GM18499 (cell line): ENCODE results near the gene SLC39A11.

Experiments used
- ATAC-seq: cut with Tn5 transposase; IDR thresholded peaks from one replicate; pipeline ENCODE4 v1.9.1; 2021; ENCODE audit warnings: moderate number of reproducible peaks; ENCODE audit not compliant: insufficient read depth, unreplicated experiment

SLC39A11 gene

DNA sequence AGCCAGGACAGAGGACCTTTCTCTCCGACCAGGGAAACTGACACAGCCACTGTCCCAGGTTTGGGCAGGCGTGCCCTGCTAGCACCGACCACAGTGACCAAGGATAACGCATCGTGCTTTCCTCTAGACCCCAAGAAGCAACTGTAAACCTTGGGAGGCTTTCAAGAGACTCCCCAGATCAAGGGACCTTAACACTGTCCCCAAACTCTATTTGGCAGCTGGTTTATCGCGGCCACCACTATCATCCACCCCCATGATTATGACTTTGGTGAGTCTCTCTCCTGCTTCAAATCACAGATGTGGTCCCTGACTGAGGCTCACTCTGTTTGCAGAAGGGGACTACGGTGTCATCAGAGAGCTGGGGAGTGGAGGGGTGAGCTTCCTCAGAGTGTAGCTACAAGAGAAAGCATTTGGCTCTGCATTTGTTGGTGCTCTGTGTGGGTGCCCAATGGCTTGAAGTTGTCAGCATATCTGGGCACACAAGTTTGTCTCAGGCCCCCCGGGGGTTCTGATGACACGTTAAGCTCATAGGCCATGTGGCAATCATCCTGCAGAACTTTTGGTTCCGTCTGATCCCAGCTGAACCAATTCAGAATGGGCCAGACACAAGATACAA is 408.0 kb downstream of the SLC39A11 start:
- ATAC-seq = no peak

DNA sequence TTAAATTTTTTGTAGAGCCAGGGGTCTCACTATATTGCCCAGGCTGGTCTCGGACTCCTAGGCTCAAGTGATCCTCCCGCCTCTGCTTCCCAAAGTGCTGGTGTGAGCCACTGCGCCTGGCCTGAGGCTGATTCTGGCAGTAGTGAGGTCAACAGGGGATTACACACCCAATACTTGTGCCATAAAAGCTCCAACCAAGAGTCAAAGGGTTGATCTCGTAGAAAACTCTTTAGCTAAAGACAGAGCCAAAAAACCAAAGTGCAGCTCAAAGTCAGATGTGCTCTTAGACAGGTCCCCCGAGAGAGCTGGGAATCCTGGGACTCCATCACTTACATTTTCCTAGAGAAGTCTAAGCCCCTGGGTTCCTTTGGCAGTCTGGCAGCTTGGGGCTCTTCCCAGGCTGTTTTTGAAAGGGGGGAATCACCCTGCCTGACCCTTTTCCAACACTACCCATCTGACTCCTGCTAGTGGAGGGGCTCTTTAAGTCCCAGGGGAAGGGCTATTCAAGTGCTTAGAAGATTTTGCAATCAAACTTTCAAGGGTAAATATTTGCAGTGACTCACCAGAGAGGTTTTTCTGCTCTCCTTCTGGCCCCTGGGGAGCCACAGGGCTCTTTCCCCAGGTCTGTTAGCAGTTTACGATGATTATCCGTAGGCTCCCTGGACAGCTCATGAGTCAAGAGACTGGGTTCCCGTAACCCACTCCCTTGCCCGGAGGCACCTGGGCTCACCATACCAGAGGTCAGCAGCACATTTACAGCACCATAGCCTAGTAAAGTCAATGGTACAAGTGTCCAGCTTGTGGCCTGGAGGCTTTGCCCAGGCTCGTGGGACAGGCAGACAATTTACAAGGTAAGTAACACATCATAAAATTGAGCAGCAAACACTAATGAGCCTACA is 408.7 kb downstream of the SLC39A11 start:
- no peak for ATAC-seq

GRCh38 chr17:72682605-72683004 is 409.9 kb downstream of the SLC39A11 start:
- ATAC-seq = no peak

- no peak for ATAC-seq
Observed at GRCh38 chr17:72681844-72682243, 410.6 kb downstream of the SLC39A11 start.

GRCh38 chr17:72677714-72678390 is 414.6 kb downstream of the SLC39A11 start:
- ATAC-seq = no peak

GRCh38 chr17:72677108-72677507 is 415.4 kb downstream of the SLC39A11 start:
- no peak for ATAC-seq

GRCh38 chr17:72672729-72673128 is 419.8 kb downstream of the SLC39A11 start:
- no peak for ATAC-seq

DNA sequence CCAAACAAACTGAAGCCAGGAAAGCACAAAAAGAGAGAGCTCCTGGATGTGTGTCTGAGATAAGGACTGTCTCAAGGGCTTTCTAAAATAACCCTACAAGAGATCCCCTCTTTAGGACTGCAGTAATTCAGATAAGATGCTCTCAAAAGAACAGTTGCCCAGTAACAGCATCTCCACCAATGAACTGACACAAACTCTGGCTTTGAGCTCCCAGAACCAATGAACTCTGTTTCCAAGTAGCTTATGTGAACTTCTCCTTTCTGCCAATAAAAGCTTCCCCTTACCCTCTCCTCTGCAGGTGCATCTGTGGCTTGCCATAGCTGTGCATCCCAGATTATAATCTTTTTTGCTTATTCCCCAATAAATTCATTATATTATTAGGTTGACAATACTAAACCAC is 421.5 kb downstream of the SLC39A11 start:
- no peak for ATAC-seq

- no peak for ATAC-seq
Observed at GRCh38 chr17:72667096-72668063, 425.1 kb downstream of the SLC39A11 start.

- no peak for ATAC-seq
Observed at GRCh38 chr17:72665852-72666851, 426.3 kb downstream of the SLC39A11 start.

DNA sequence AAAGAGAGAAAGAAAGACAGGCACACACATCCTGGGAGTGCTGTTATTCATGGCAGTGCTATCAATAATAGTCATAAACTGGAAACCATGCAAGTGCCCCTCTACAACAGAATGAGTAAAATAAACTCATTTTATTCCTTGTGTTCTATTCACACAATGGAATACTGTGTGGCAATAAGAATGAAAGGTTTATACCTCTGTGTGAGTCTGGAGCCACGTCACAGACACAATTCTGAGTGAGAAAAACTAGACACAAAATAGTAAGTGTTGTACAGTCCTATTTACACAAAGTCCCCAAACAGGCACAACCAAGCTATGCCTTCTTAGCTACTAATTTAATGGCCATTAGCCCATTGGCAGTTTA is 429.7 kb downstream of the SLC39A11 start:
- ATAC-seq = no peak

- ATAC-seq = no peak
Observed at GRCh38 chr17:72661945-72662826, 430.3 kb downstream of the SLC39A11 start.

GRCh38 chr17:72661116-72661944 is 431.2 kb downstream of the SLC39A11 start:
- no peak for ATAC-seq

DNA sequence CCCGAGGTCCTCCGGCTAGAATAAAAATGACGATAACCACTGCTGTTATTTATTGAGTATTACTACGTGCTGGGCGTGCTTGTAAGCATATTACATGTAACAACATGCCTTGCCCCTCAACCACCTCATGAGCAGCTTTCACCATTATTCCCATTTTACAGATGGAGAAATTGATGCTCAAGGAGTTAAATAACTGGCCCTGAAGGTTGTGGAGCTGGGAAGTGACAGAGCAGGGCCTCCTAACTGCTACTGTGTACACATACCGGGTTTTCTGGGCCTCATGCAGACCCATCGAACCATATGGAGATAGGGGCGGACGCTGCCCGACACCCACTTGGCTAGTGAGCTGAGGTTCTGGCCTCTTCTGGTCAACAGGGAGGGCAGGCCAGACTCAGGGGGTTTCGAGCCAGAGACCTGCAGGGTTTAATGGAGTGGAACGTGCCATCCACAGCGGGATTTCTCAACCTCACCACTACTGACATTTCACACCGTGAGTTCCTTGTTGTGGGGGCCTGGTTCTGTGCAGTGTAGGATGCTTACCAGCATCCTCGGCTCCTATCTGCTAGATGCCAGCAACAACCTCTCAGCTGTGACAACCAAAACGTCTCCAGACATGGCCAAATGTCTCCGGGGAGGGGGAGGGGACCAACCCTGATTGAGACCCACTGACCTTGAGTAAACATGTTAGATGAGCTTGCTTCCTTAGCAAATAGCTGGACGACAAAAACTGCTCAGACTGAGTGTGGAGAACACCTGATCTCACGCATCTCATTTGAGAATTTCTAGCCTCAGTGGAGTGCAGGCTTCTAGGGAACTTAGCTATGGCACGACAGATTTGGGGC is 432.0 kb downstream of the SLC39A11 start:
- ATAC-seq = no peak

GRCh38 chr17:72659811-72660210 is 432.7 kb downstream of the SLC39A11 start:
- no peak for ATAC-seq

GRCh38 chr17:72658675-72659074 is 433.8 kb downstream of the SLC39A11 start:
- no peak for ATAC-seq
